ENCODE data around the gene STAB1.

- TF ChIP-seq JUNB (IDR thresholded peaks at IDR 0.05) (no peak), MTA3 (IDR thresholded peaks at IDR 0.05; ENCODE audit: borderline replicate concordance, low read length) (no peak), JUND (IDR thresholded peaks at IDR 0.05; ENCODE audit: low read depth, low read length) (no peak), RAD21 (IDR thresholded peaks at IDR 0.05; ENCODE audit: insufficient read depth, low read depth, low read length) (no peak), POLR2A (IDR thresholded peaks at IDR 0.05; ENCODE audit: low read depth, low read length) (no peak)
Measured at GRCh38 chr3:52515192-52515591, 20.1 kb downstream of the STAB1 start.

Data from GM12878 (cell line).